HG03457 (cell line): ENCODE measurements around the gene CRAMP1.

ENCODE experiments used
- ATAC-seq: cut with Tn5 transposase; IDR thresholded peaks from one replicate; pipeline ENCODE4 v1.9.1; 2021; ENCODE audit warnings: moderate number of reproducible peaks; ENCODE audit not compliant: unreplicated experiment

The CRAMP1 gene

DNA sequence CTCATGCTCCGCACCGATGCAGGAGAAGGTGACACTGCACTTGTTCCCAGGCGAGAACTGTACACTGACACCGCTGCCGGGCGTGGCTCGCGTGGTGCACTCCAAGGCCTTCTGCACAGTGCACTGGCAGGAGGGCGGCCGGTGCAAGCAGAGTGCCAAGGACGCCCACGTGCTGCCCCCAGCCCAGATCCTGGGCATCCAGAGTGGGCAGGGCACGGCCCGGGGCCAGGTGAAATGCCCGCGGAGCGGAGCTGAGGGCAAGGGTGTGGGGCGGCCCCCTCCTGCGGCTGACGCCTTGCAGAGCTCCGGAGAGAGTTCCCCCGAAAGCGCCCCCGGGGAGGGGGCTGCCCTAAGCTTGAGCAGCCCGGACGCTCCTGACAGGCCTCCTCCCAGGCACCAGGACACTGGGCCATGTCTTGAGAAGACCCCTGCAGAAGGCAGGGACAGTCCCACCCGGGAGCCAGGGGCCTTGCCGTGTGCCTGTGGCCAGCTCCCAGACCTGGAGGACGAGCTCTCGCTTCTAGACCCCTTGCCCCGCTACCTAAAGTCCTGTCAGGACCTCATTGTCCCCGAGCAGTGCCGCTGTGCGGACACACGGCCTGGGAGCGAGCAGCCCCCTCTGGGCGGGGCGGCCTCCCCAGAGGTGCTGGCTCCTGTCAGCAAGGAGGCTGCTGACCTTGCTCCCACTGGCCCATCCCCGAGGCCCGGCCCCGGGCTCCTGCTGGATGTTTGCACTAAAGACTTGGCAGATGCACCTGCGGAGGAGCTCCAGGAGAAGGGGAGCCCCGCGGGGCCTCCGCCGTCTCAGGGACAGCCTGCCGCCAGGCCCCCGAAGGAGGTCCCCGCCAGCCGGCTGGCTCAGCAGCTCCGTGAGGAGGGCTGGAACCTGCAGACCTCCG, 44.0 kb downstream of the CRAMP1 start:
- ATAC-seq, result no peak

DNA sequence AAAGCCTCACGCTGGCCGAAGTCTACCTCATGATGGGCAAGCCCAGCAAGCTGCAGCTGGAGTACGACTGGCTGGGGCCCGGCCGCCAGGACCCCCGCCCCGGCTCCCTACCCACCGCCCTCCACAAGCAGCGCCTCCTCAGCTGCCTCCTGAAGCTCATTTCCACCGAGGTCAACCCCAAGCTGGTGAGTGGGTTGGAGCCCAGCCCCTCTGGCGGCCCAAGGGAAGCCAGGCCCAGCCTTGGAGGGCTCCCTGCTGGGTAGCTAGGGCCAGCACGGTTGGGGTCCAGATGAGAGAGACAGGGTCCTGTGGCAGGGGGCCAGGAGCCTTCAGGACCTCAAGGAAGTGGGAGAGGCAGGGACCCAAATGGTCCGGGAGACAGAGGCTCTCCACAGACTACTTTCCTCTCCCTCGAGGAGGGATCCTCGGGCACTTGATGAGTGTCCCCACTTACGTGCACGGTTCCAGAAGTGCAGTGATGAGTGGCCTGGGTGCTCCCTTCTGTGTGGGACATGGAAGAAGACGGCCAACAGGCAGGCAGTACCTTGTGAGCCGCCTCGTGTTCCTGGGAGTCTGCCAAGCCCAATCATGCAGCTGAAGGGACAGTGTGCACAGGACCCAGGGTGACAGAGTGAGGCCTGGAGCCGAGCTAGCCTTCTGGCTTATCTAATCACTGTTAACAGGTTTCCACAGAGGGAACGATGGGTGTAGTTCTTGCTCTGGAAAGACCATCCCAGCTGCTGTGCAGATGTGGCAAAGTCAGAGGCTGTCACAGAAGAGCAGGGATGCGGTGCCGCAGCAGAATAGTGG, 44.9 kb downstream of the CRAMP1 start:
- ATAC-seq, result no peak

DNA sequence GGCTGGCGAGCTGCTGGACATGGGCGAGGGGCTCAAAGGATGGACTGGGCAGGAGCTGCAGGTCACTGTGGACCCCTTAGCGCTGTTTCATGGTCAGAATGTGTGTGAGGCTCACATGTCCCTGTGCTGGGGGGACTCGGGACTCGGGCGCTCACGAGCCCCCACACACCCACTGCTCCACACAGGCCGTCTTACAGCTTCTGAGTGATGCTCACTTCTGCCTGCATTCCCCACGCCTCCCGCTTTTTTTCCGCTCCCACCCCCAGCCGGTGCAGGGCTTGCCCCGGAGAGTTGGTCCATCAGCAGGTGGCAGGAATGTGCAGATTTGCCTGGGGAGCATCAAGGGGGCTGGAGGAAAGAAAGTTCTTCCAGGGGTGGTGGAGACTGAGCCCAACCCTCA, 45.7 kb downstream of the CRAMP1 start:
- ATAC-seq, result no peak

DNA sequence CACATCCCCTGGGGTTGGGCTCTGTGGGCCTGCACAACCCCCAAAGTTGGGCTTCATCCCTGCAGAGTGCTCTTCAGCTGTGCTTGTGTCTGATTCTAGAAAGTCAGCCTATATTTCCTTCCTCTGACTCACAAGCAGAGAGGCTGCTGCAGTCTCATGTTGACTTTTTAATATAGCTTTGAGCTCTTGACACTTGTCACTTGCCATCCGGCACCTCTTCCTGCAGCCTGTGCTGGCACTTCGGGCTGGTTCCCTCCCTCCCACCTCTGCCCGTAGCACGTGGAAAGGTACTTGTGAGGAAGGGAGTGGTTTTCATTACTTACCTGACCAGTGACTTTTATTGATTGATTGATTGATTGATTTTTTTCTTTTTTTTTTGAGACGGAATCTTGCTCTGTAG, 46.9 kb downstream of the CRAMP1 start:
- no peak for ATAC-seq

DNA sequence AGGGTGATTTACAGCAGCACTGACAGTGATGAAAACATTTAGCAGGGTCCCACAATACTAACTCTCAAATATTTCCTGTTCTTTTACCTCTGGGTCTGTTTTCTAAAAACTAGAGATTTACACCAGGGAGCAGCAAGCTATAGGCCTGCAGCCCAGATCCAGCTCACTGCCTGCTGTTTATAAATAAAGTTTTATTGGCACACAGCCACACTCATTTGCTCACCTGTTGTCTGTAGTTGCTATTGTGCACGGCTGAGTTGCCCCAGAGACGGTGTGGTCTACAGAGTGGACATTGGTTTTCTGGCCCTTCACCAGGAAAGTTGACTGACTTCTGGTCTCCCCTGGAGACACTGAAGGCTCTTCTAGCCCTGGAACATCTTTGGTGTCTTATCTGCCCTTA, 49.7 kb downstream of the CRAMP1 start:
- no peak for ATAC-seq

DNA sequence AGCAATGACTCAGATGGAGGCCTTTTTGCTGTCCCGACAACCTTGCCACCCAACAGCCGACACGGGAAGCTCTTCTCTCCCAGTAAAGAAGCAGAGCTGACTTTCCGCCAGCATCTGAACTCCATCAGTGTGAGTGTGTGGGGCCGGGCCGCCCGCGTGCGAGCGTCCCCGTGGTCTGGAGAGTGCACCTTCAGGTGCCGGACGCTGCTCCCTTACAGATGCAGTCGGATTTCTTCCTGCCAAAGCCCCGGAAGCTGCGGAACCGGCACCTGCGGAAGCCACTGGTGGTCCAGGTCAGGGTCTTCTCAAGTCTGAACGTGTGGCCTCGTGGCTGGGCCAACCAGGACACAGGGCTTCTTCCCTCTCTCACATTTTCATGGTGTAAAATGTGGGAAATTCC, 50.4 kb downstream of the CRAMP1 start:
- ATAC-seq, result no peak

DNA sequence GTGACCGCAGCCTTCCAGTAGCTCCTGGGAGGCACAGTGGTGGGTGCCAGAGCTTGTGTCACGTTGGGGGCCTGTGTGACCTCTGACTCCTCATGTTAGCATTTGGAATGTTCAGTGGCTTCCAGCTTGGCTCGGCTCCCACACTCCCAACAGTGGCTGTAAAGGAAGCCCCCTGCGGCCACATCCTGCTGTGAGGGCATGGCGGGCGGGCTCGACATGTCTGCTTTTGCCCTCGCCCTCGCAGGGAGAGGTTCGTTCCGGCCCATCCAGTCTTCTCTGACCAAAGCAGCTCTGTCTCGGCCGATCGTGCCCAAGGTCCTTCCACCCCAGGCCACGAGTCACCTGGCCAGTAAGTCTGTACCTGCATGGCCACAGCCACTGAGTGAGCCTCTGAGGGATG, 53.7 kb downstream of the CRAMP1 start:
- ATAC-seq, result no peak

DNA sequence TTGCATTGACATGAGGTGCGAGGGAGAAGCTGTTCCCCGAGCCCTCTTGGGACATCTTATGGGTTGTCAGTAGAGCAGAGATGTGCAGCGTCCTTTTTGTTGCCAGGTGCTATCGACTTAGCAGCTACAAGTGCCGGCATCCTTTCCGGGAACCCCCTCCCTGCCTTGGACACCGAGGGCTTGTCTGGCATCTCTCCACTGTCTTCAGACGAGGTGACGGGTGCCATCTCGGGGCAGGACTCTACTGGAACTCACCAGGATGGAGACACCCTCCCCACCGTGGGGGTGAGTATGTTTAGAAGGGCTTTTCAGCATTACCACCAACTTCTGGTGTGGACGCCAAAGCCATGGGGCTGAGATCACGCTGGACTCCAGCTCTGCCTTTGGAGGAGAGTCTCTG, 54.2 kb downstream of the CRAMP1 start:
- ATAC-seq, result no peak

DNA sequence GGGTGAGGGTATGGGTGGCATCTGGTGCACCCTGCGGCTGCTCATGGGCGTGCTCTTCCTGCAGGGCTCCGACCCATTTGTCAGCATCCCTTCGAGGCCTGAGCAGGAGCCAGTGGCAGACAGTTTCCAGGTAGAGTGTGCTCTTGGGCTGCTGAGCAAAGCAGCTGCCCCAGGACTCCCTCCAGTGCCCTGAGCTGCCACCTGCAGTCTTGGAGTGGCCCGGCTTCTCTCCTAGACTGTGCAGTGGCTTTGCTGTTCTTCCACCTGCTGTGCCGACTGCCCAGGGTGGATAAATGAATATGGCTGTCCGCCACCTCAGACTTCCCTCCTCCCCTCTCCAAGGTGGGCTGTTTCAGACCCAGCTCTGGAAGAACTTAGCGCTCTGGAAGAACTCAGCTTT, 55.1 kb downstream of the CRAMP1 start:
- ATAC-seq, result no peak

DNA sequence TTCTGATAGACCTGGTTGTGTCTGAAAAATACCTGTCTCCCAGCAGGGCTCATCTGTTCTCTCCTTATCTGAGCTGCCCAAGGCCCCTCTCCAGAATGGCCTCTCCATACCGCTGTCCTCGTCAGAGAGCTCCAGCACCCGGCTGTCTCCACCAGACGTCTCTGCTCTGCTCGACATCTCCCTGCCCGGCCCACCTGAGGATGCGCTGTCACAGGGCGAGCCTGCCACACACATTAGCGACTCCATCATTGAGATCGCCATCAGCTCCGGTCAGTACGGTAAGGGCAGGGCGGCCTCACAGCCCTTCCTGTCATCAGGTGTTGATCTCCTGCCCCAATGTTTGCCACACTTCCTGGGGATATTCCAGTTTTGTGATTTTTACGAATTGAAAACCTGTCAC, 55.8 kb downstream of the CRAMP1 start:
- ATAC-seq, result no peak

DNA sequence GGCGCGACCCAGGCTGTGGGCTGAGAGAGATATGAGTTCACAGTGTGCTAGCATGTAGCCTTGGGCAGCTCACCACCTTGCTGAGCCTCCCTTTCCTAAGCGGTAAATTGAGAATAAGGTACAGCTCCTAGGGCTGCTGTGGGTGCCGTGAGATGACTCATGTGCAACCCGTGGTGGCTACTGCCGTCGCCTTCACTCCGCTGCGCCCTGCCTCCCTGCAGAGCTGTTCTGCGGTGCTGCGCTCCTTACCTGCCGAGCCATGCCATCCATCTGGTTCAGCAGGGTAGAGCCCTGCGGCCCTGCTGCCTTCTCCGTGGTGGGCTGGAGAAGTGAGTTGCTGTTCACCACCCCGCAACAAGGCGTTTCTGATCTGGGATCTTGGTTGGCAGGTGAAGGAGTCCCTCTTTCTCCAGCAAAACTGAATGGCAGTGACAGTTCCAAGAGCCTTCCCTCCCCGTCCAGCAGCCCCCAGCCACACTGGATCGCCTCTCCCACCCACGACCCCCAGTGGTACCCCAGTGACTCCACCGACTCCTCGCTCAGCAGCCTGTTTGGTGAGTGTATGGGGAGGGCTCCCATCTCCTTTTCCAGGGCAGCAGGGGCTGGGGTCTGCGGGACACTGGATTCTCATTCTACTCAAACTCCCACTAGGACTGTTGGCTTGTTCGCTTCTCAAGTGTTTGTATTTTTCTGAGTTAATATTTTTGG, 56.6 kb downstream of the CRAMP1 start:
- no peak for ATAC-seq

DNA sequence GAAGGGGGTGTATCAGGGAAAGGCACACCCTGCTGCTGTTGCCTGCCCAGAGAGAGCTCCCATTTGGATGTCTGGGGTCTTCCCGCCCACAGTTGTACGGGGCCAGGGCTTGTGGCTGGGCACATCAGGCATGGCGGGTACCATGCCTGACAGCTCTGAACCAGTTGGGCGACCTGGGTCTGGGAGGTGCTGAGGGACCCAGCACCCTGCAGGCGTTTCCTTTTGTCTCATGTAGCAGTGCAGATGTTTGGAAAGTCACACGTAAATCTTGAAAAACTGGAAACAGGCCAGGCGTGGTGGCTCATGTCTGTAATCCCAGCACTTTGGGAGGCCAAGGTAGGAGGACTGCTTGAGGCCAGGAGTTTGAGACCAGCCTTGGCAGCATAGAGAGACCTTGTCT, 57.5 kb downstream of the CRAMP1 start:
- no peak for ATAC-seq

DNA sequence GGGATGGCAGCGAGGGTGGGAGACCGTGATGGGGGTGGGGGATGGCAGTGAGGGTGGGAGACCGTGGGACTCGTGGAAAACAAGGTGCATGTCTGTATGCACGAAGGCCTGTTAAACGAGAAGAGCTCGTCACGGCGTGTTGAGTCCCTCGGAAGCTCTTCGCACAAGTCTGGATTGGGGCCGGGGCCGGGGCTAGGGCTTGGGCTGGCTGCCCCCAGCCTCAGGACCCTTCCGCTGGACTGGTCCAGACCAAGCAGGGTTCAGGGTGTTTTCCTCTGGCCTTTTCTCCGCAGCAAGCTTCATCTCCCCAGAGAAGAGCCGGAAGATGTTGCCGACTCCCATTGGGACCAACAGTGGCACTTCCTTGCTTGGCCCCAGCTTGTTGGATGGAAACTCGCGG, 58.2 kb downstream of the CRAMP1 start:
- no peak for ATAC-seq

DNA sequence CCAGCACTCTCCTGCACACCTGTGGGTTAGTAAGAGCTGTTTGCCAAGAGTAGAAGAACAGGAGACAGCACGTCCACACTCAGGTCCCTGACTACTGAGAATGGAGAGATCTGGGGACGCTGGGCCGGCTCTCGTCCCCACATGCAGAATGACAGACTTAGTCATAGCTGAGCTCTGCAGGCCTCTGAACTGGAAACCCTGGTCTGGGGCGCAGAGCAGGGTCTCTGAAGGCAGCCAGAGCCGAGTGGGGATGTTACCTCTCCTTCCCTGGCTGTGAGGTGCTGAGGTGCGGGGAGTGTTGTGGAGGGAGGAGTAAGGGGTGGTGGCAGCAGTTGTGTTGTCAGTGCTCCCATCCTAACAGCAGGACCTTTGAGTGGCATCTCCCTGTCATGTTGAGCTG, 58.7 kb downstream of the CRAMP1 start:
- ATAC-seq, result no peak

DNA sequence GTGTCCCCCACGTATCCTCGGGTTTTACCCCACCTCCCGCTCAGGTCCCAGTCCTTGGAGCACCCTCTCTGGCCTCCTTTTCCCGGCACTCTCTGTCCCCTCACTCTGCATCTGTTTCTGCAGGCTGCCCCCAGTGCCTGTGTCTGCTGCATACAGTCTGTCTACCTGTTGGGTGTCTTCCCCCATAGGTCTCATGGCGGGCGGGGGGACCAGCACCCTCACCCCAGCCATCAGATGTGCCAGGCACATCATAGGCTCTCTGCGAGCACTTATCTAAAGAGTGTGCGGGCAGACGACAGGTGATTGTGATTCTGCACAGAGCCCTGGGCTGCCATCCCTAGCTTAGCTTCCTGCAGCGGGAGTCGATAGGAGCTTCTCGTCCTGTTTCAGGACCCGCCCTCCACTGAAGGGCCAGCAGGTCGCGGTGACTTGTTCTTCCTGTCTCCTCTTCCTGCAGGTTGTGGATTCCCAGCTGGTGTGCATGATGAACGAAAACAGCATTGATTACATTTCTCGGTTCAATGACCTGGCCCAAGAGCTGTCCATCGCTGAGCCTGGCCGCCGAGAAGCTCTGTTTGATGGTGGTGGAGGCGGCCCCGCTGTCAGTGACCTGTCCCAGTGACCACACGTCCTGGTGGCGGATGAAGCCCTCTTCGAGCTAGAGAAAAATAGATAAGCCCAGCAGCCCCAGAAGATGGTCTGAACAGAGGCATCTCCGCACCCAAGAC, 61.4 kb downstream of the CRAMP1 start:
- ATAC-seq, result no peak

DNA sequence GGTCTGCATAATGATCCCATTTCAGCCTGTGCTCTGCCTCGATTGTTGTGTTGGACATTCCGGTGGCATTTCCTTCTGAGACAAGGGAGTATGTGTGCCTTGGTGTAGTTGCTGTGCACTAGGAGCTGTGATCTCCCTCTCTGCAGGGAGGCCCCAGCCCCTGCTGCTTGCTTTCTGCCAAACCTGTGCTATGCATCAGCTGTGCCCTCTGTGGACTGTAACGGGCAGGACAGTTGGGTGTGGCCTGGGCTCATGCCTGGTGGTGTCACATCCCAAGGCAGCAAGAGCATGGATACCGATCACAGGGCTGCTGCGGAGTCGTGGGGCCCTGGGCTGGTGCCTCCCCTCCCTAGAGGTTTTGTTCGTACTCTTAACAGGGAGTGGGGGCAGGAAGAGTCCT, 62.1 kb downstream of the CRAMP1 start:
- no peak for ATAC-seq

DNA sequence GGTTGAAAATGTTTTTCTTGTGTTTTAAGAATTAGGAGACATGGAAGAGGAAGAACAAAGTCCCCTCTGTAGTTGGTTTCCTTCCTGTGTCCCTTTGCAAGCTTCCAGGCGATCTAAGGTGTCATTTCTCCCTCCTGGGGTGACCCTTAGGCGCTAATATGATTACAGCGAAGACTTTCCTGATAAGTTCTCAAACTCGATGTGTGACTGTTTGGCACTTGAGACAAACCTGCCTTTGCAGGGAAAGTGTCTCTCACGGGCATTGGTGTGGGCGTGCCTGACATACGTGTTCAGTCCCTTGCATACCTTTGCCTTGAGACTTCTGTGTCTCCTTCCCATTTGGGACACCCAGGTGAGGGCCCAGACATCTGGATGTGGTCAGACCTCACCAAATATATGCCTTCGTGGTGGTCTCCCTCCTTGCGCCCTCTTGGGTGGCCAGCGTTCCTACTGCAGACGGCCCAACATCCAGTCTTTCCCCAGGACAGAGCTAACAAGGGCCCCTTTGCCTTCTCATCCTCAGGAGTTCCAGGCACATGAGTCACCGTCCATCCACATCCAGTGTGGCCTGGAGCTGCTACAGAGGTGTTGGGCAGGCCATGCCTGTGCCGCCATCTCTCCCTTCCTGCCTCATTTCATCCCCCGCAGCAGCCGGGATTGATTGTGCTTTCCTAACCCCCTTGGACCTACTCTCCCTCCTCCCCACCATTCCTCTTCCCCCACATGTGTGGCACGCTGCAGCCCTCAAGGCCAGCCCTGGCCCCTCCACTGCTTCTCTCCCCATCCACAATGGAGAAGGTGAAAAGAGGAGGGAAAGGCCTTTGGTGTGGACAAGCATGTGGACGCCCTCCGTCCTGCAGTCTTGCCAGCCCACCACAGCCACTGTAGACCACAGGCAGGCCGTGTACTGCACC, 62.8 kb downstream of the CRAMP1 start:
- no peak for ATAC-seq

DNA sequence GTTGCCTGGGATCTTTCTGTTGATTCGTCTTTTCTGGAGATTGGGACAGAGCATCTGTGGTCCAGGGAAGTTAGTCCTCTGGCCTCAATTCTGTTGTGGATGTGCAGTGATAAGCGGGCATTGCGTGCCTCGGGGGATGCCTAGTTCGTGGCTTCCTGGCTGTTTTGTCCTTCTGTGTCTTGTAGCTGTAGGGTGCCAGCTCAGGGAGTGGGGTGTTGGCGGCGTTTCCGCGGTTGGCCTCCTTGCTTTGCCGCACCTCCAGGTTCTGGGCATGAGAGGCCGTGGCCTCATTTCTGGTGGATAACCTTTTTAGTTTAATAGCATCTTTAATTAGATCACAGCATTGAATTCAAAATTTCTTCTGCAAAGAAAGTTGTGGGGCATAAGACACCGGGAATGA, 64.5 kb downstream of the CRAMP1 start:
- ATAC-seq, result no peak

DNA sequence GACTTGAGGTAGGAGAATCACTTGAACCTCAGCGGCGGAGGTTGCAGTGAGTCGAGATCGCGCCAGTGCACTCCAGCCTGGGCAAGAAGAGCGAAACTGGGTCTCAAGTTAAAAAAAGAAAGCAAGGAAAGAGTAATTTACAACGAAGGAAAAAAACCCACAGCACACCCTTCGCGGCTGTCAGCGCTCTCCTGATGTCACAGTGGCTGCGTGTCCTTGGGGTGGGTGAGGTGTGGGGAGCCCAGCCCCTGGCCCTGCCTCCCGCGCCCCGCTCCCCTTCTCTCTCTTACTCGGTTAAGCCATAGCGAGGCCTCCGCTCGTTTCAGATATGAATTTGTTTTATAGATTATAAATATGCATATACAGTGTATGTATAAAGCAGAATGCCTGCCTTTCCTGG, 65.2 kb downstream of the CRAMP1 start:
- ATAC-seq, result no peak

DNA sequence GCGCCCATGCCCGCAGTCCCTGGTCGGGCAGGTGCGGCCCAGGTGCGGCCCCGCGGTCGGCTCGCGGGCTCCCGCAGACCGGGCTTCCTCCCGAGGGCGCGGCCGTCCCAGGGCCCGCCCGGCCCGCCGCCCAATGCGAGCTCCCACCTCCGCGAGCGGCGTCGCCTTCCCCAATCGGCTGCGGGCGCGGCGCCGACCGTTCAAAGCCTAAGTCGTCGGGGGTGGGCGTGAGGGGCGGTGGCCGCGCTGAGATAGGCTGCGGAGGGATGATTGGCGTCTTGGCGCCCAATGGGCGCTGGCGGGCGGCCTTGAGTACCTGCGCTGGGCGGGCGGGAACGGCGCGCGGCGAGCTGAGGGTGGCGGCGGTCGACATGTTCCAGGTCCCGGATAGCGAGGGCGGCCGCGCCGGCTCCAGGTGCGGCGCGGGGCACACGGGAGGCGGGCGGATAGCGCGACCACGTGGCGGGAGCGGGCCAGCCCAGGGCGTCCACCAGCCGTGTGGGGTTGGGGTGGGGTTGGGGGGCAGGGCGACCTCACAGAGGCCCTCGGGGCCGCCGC, 65.9 kb downstream of the CRAMP1 start, which contains the start of gene JPT2:
Gene JPT2, plus strand, starts transcription at position 338 of the 558 bp plus-strand sequence. Its CDS starts 34 bp downstream, at position 372.
- ATAC-seq, result peak; percentile 88
